Vagina (tissue), 2 donors: ENCODE measurements around the gene MMP2. TPM values are rescaled to one million over a fixed set of nuclear protein-coding genes. Genes with fewer than 3 reads are reported as not detected.

Source experiments
- DNase-seq, 2 donors: peaks; one replicate each; pipeline ENCODE4 v3.0.0-alpha.2; 2017; ENCODE audit errors: extremely low spot score in 2 of 2
- H3K27ac ChIP-seq: fragments of 200-600 bp; sonication (generic); one replicate; pipeline ENCODE4 v1.5.1; 2019
- H3K27me3 ChIP-seq: fragments of 200-600 bp; sonication (generic); one replicate; pipeline ENCODE4 v1.5.1; 2019
- H3K36me3 ChIP-seq, 2 donors: fragments of 200-600 bp; sonication (generic); one replicate each; pipeline ENCODE4 v1.5.1; 2017 to 2019
- H3K4me1 ChIP-seq: fragments of 200-600 bp; sonication (generic); one replicate; pipeline ENCODE4 v1.5.1; 2019
- H3K4me3 ChIP-seq, 2 donors: fragments of 200-600 bp; sonication (generic); 1 replicate in 1 of 2; 2 replicates in 1 of 2; pipeline ENCODE4 v1.5.1; 2016 to 2019
- H3K9me3 ChIP-seq: fragments of 200-600 bp; sonication (generic); one replicate; pipeline ENCODE4 v1.5.1; 2019
- POLR2A ChIP-seq, 2 donors: fragments of 450-650 bp; IDR thresholded peaks; one replicate each; pipeline ENCODE4 v1.6.1; 2017; ENCODE audit warnings: antibody characterized with exemption in 2 of 2, mild to moderate bottlenecking in 2 of 2, moderate library complexity in 2 of 2
- POLR2AphosphoS5 ChIP-seq, 2 donors: sonication (generic); formaldehyde crosslinking; IDR thresholded peaks; one replicate each; pipeline ENCODE4 v1.9.0; 2017; ENCODE audit warnings: antibody characterized with exemption in 2 of 2, mild to moderate bottlenecking in 2 of 2, low read depth in 1 of 2; ENCODE audit not compliant: insufficient read depth in 1 of 2
- intact Hi-C: fragments of 100-400 bp; cut with DNase I; formaldehyde crosslinking; loops from one replicate; pipeline ENCODE4 v1.15.1; 2023
- total RNA-seq: library from RNA; depleted of rRNA; stranded (reverse); fragments of >200 nt; gene quantifications from one replicate; pipeline ENCODE4 v1.2.3, GENCODE V29; 2016
- TF ChIP-seq, protein P1 (sequence below), 3 experiments: fragments of 450-650 bp in 2 of 3; fragments of 200-600 bp in 1 of 3; sonication (generic) in 1 of 3; IDR thresholded peaks; one replicate each; pipeline ENCODE4 v1.5.1; 2017 to 2019; ENCODE audit warnings: antibody characterized with exemption in 3 of 3, mild to moderate bottlenecking in 2 of 3, moderate library complexity in 2 of 3

The MMP2 gene
- total RNA-seq, 1 donor from 2014 or later = 296 TPM

DNA sequence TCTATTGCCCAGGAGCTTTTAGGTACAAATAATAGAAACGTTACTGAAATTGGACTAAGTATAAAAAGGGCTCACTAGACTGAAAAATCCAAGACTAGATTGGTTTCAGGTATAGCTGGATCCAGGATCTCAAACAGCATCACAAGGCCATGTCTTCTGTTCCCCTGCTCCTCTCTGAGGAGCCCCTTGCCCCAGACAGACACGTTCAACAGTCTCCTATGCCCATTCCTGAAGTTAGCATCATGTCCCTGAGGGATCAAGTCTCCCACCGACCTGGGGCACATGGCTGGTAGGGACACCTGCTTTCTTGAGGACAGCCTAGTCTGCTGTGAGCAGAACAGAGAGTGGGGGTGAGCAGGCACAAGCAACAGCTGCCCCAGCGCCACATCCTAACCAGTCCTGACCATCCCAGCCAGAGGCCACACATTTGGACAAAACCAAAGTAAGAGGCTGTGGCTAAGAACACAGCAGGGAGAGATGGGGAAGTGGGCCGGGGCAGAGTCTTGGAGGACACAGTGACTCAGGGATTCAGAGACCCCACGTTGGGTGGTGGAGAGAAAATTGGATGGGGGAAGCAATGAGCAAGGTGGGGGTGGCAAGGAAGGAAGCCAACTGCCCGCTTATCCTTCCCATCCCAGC lies 10.5 kb upstream of the MMP2 start:
- H3K9me3 ChIP-seq = no peaks in the 10 kb centered on the region
- no peaks in the 10 kb centered on the region for H3K36me3 ChIP-seq
- no peak overlapping the region for H3K27ac ChIP-seq
- TF ChIP-seq POLR2A (IDR thresholded peaks at IDR 0.05) (no peak), POLR2AphosphoS5 (IDR thresholded peaks at IDR 0.05; ENCODE audit: insufficient read depth in 1 of 2, low read depth in 1 of 2) (no peak)
- TF ChIP-seq, protein P1, sequence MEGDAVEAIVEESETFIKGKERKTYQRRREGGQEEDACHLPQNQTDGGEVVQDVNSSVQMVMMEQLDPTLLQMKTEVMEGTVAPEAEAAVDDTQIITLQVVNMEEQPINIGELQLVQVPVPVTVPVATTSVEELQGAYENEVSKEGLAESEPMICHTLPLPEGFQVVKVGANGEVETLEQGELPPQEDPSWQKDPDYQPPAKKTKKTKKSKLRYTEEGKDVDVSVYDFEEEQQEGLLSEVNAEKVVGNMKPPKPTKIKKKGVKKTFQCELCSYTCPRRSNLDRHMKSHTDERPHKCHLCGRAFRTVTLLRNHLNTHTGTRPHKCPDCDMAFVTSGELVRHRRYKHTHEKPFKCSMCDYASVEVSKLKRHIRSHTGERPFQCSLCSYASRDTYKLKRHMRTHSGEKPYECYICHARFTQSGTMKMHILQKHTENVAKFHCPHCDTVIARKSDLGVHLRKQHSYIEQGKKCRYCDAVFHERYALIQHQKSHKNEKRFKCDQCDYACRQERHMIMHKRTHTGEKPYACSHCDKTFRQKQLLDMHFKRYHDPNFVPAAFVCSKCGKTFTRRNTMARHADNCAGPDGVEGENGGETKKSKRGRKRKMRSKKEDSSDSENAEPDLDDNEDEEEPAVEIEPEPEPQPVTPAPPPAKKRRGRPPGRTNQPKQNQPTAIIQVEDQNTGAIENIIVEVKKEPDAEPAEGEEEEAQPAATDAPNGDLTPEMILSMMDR (IDR thresholded peaks at IDR 0.05) = no peak
- no peaks in the 10 kb centered on the region for H3K27me3 ChIP-seq
- DNase-seq = no peak
- intact Hi-C loops = loop anchor here (5.0 to 10.0 kb wide), 2 partner anchors 234 to 376 kb away; no protein-coding TSS in a partner anchor
- no peak overlapping the region for H3K4me3 ChIP-seq
- H3K4me1 ChIP-seq = peaks cover 23% of the 10 kb centered on the region

- H3K36me3 ChIP-seq = no peaks in the 10 kb centered on the region
- TF ChIP-seq POLR2AphosphoS5 (IDR thresholded peaks at IDR 0.05; ENCODE audit: insufficient read depth in 1 of 2, low read depth in 1 of 2) (no peak), POLR2A (IDR thresholded peaks at IDR 0.05) (no peak)
- TF ChIP-seq, protein P1 (IDR thresholded peaks at IDR 0.05) = no peak
- DNase-seq = no peak
- H3K4me1 ChIP-seq = peaks cover 23% of the 10 kb centered on the region
- H3K4me3 ChIP-seq = no peak overlapping the region
- intact Hi-C loops = loop anchor here (5.0 to 10.0 kb wide), 2 partner anchors 232 to 375 kb away; no protein-coding TSS in a partner anchor
- H3K9me3 ChIP-seq = no peaks in the 10 kb centered on the region
- H3K27me3 ChIP-seq = no peaks in the 10 kb centered on the region
- peak overlapping the region; percentile 80 for H3K27ac ChIP-seq
Observed at GRCh38 chr16:55469821-55470532, 9.0 kb upstream of the MMP2 start.

DNA sequence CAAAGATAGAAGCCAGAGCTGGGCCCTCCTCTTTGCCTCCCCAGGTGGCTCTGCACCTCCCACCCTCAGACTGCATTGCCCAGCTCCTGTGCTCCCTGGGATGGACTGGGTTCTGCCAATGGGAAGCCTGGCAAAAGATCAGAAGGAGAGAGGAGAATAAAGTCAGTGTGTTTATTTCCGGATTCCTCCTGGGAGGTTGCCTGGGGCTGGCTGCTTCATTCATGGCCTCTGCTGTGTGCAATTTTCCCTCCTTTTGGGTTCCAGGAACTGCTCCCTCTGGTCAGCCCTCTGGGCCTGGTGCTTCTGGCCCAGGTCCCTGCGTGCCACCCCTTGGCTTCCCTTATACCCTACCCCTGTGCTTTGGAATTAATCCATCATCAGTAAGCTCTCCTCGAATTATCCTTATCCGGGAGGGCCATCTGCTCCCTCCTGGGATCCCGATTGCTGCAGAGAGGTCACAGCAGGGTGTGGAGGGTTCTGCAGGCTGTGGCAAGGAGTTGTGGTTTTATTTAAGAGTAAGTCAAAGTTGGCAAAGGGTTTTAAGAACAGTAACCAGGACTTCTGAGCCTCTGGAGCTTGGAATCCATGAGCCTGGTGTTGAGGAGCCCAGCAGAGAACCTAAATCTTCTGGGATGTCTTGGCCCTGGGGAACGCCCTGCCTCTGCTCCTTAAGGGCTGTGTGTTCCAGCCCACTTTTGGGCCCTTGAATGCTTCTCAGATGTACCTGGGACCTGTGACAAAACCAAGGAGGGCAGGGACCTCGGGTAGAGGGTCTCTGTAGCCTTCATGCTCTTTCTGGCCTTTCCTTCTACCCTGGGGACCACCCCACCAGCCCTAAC lies 8.2 kb upstream of the MMP2 start:
- Histone ChIP-seq H3K9me3 (no peaks in the 10 kb centered on the region), H3K4me1 (peaks cover 23% of the 10 kb centered on the region), H3K4me3 (no peak overlapping the region), H3K36me3 (no peaks in the 10 kb centered on the region), H3K27ac (peak overlapping the region; percentile 80), H3K27me3 (no peaks in the 10 kb centered on the region)
- TF ChIP-seq POLR2AphosphoS5 (IDR thresholded peaks at IDR 0.05; ENCODE audit: insufficient read depth in 1 of 2, low read depth in 1 of 2) (no peak), POLR2A (IDR thresholded peaks at IDR 0.05) (no peak)
- TF ChIP-seq, protein P1 (IDR thresholded peaks at IDR 0.05) = no peak
- DNase-seq = no peak
- intact Hi-C loops = no loop called here

- intact Hi-C loops = no loop called here
- Histone ChIP-seq H3K36me3 (no peaks in the 10 kb centered on the region), H3K27me3 (no peaks in the 10 kb centered on the region), H3K4me1 (peaks cover 28% of the 10 kb centered on the region), H3K27ac (peak overlapping the region; percentile 80), H3K4me3 (no peak overlapping the region), H3K9me3 (no peaks in the 10 kb centered on the region)
- DNase-seq = no peak
- TF ChIP-seq, protein P1 (IDR thresholded peaks at IDR 0.05) = no peak
- TF ChIP-seq POLR2AphosphoS5 (IDR thresholded peaks at IDR 0.05; ENCODE audit: insufficient read depth in 1 of 2, low read depth in 1 of 2) = peak in 1 of 2 donors; percentile 9
Observed at GRCh38 chr16:55471448-55472097, 7.4 kb upstream of the MMP2 start.
